Chondrocyte (in vitro differentiated cells): ENCODE results near the gene KIF19. TPM values are rescaled to one million over a fixed set of nuclear protein-coding genes. Genes with fewer than 3 reads are reported as not detected.

Source experiments
- DNase-seq: peaks from one replicate; pipeline ENCODE4 v3.0.0; 2021; ENCODE audit warnings: mixed read lengths, low spot score
- H3K27ac Mint-ChIP-seq: one replicate; pipeline ENCODE4 v1.8.0; 2021; ENCODE audit warnings: mild to moderate bottlenecking, moderate library complexity, mixed read lengths; ENCODE audit not compliant: unreplicated experiment
- H3K27me3 Mint-ChIP-seq: 2 replicates; pipeline ENCODE4 v1.8.0; 2021; ENCODE audit warnings: low read depth, mixed read lengths
- H3K36me3 Mint-ChIP-seq: 2 replicates; pipeline ENCODE4 v1.8.0; 2021; ENCODE audit warnings: low read depth, mixed read lengths
- H3K4me1 Mint-ChIP-seq: 2 replicates; pipeline ENCODE4 v1.8.0; 2021; ENCODE audit warnings: low read depth, mild to moderate bottlenecking, mixed read lengths
- H3K4me3 Mint-ChIP-seq: one replicate; pipeline ENCODE4 v1.8.0; 2021; ENCODE audit warnings: mild to moderate bottlenecking, moderate library complexity, mixed read lengths; ENCODE audit not compliant: unreplicated experiment
- H3K9me3 Mint-ChIP-seq: 2 replicates; pipeline ENCODE4 v1.8.0; 2021; ENCODE audit warnings: low read depth, mixed read lengths
- total RNA-seq: library from RNA; stranded (reverse); gene quantifications from 3 replicates; pipeline ENCODE4 v1.2.1, GENCODE V29; 2021
- TF ChIP-seq, protein P1 (sequence below): fragments of 200-600 bp; sonication (generic); IDR thresholded peaks from 2 replicates; pipeline ENCODE4 v1.5.0; 2021; ENCODE audit warnings: antibody characterized with exemption, mild to moderate bottlenecking, moderate library complexity

Gene KIF19
- total RNA-seq, 1 donor from 2014 or later, result not detected

DNA sequence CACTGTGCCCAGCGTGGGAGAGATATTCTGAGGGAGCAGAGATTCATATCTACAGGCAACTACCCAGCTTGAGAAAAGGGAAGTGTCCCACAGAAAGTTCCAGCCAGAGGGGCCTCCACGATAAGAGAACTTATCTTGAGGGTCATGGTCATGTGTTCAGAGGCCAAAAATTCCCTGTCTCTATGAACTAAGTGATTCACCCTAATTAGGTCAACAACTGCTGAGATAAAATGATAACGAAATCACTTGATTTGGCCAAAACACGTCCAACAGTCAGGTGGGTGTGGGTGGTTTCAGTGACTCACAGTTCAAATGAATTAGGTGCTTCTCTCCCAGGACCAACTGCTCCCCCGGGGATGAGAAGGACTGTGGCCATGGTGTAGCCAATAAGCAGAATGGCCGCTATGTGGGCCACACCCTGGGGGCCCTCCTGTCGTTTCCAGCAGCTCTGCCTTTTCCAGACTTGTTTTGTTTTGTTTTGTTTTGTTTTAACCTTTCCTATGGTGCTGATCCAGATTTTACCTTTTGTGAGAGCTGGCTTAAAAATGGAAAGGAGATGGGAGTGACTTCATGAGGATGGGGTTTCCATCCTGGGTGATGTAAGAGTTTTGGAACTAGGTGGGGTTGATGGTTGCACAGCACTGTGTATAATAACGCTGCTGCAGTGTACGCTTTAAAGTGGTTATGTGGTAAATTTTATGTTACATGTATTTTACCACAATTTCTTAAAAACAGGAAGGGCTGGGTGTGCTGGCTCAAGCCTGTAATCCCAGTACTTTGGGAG, 43.2 kb upstream of the KIF19 start:
- H3K9me3 Mint-ChIP-seq, result no peaks in the 10 kb centered on the region
- H3K4me1 Mint-ChIP-seq, result peaks cover 3% of the 10 kb centered on the region
- H3K27me3 Mint-ChIP-seq, result peaks cover 5% of the 10 kb centered on the region
- TF ChIP-seq, protein P1, sequence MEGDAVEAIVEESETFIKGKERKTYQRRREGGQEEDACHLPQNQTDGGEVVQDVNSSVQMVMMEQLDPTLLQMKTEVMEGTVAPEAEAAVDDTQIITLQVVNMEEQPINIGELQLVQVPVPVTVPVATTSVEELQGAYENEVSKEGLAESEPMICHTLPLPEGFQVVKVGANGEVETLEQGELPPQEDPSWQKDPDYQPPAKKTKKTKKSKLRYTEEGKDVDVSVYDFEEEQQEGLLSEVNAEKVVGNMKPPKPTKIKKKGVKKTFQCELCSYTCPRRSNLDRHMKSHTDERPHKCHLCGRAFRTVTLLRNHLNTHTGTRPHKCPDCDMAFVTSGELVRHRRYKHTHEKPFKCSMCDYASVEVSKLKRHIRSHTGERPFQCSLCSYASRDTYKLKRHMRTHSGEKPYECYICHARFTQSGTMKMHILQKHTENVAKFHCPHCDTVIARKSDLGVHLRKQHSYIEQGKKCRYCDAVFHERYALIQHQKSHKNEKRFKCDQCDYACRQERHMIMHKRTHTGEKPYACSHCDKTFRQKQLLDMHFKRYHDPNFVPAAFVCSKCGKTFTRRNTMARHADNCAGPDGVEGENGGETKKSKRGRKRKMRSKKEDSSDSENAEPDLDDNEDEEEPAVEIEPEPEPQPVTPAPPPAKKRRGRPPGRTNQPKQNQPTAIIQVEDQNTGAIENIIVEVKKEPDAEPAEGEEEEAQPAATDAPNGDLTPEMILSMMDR, result no peak
- no peak overlapping the region for H3K27ac Mint-ChIP-seq
- no peaks in the 10 kb centered on the region for H3K36me3 Mint-ChIP-seq
- no peak overlapping the region for H3K4me3 Mint-ChIP-seq
- DNase-seq, result no peak

GRCh38 chr17:74283371-74283673, 42.7 kb upstream of the KIF19 start:
- H3K4me1 Mint-ChIP-seq, result peaks cover 3% of the 10 kb centered on the region
- no peaks in the 10 kb centered on the region for H3K9me3 Mint-ChIP-seq
- no peak for DNase-seq
- no peak overlapping the region for H3K27ac Mint-ChIP-seq
- TF ChIP-seq, protein P1, result no peak
- H3K27me3 Mint-ChIP-seq, result peaks cover 5% of the 10 kb centered on the region
- H3K4me3 Mint-ChIP-seq, result no peak overlapping the region
- H3K36me3 Mint-ChIP-seq, result no peaks in the 10 kb centered on the region

DNA sequence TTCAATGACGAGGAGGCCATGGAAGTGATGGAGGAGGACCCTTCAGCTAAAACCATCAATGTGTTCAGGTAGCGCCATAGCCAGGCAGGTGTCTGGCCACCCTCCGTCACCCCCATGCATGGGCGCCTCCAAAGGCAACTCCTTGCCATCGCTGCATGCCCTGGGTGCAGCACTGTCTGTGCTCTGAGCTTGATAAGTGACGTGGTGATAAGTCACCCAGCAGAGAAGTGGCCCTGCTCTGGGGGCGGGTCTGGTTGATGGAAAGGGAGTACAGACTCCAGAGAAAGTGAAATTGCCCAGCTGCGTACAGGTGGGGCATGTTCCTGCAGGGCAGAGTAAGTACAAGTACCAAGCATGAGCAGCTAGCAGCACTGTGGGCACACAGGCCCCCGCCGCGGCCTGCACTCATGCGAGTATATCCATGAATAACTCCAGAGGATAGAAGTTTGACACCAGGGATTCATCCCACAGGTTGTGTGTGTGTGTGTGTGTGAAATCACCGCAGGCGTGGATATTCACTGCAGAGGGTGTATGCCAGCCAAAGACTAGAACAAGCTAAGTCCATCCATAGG, 38.9 kb upstream of the KIF19 start:
- H3K9me3 Mint-ChIP-seq, result no peaks in the 10 kb centered on the region
- H3K4me1 Mint-ChIP-seq, result peaks cover 3% of the 10 kb centered on the region
- no peak overlapping the region for H3K4me3 Mint-ChIP-seq
- H3K27ac Mint-ChIP-seq, result no peak overlapping the region
- peaks cover 5% of the 10 kb centered on the region for H3K27me3 Mint-ChIP-seq
- TF ChIP-seq, protein P1, result no peak
- no peak for DNase-seq
- no peaks in the 10 kb centered on the region for H3K36me3 Mint-ChIP-seq

- H3K4me3 Mint-ChIP-seq, result no peak overlapping the region
- TF ChIP-seq, protein P1, result no peak
- peaks cover 3% of the 10 kb centered on the region for H3K4me1 Mint-ChIP-seq
- H3K27me3 Mint-ChIP-seq, result peaks cover 3% of the 10 kb centered on the region
- no peaks in the 10 kb centered on the region for H3K9me3 Mint-ChIP-seq
- H3K27ac Mint-ChIP-seq, result no peak overlapping the region
- no peaks in the 10 kb centered on the region for H3K36me3 Mint-ChIP-seq
- no peak for DNase-seq
Observed at GRCh38 chr17:74288785-74289184, 37.2 kb upstream of the KIF19 start.

- TF ChIP-seq, protein P1, result no peak
- Mint-ChIP-seq H3K27me3 (peaks cover 3% of the 10 kb centered on the region), H3K36me3 (no peaks in the 10 kb centered on the region), H3K4me3 (no peak overlapping the region), H3K9me3 (peaks cover 2% of the 10 kb centered on the region), H3K4me1 (peaks cover 3% of the 10 kb centered on the region), H3K27ac (no peak overlapping the region)
- no peak for DNase-seq
Observed at GRCh38 chr17:74289688-74290087, 36.3 kb upstream of the KIF19 start.
